ENCODE measurements around the gene MRI1. TPM values are rescaled to one million over a fixed set of nuclear protein-coding genes. Genes with fewer than 3 reads are reported as not detected.

MRI1 gene
- total RNA-seq, 1 experiment from 2014 or later: 29.9 TPM

DNA sequence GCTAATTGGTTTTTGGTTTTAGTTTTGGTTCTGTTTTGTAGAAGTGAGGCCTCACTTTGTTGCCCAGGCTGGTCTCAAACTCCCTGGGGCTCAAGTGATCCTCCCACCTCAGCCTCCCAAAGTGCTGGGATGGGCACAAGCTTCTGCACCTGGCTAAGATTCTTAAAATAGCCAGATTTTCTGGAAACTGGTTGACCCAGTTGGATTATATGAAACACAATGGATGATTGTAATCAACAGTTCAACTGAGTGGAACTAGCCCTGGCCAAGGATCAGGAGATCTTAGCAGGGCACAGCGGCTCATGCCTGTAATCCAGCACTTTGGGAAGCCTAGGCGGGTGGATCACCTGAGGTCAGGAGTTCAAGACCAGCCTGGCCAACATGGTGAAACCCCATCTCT, 29.6 kb upstream of the MRI1 start (continued):
- TF ChIP-seq, protein P1, sequence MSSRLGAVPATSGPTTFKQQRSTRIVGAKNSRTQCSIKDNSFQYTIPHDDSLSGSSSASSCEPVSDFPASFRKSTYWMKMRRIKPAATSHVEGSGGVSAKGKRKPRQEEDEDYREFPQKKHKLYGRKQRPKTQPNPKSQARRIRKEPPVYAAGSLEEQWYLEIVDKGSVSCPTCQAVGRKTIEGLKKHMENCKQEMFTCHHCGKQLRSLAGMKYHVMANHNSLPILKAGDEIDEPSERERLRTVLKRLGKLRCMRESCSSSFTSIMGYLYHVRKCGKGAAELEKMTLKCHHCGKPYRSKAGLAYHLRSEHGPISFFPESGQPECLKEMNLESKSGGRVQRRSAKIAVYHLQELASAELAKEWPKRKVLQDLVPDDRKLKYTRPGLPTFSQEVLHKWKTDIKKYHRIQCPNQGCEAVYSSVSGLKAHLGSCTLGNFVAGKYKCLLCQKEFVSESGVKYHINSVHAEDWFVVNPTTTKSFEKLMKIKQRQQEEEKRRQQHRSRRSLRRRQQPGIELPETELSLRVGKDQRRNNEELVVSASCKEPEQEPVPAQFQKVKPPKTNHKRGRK (CRISPR knock-in tag; IDR thresholded peaks at IDR 0.05; ENCODE audit: borderline replicate concordance): no peak
- TF ChIP-seq ETV6 (CRISPR knock-in tag; IDR thresholded peaks at IDR 0.05) (no peak), GTF2I (CRISPR knock-in tag; conservative IDR thresholded peaks at IDR 0.05) (no peak), RORB (CRISPR knock-in tag; IDR thresholded peaks at IDR 0.05) (no peak), ZNF263 (CRISPR knock-in tag; IDR thresholded peaks at IDR 0.05; ENCODE audit: low read depth) (no peak), TCF7 (CRISPR knock-in tag; IDR thresholded peaks at IDR 0.05; ENCODE audit: low read depth) (no peak), ELF4 (CRISPR knock-in tag; IDR thresholded peaks at IDR 0.05; ENCODE audit: low read depth) (no peak)
- TF ChIP-seq, protein P2, sequence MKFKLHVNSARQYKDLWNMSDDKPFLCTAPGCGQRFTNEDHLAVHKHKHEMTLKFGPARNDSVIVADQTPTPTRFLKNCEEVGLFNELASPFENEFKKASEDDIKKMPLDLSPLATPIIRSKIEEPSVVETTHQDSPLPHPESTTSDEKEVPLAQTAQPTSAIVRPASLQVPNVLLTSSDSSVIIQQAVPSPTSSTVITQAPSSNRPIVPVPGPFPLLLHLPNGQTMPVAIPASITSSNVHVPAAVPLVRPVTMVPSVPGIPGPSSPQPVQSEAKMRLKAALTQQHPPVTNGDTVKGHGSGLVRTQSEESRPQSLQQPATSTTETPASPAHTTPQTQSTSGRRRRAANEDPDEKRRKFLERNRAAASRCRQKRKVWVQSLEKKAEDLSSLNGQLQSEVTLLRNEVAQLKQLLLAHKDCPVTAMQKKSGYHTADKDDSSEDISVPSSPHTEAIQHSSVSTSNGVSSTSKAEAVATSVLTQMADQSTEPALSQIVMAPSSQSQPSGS (CRISPR knock-in tag; IDR thresholded peaks at IDR 0.05; ENCODE audit: borderline replicate concordance, low read depth): no peak
- TF ChIP-seq, protein P3, sequence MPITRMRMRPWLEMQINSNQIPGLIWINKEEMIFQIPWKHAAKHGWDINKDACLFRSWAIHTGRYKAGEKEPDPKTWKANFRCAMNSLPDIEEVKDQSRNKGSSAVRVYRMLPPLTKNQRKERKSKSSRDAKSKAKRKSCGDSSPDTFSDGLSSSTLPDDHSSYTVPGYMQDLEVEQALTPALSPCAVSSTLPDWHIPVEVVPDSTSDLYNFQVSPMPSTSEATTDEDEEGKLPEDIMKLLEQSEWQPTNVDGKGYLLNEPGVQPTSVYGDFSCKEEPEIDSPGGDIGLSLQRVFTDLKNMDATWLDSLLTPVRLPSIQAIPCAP (CRISPR knock-in tag; IDR thresholded peaks at IDR 0.05): no peak
- TF ChIP-seq, protein P4, sequence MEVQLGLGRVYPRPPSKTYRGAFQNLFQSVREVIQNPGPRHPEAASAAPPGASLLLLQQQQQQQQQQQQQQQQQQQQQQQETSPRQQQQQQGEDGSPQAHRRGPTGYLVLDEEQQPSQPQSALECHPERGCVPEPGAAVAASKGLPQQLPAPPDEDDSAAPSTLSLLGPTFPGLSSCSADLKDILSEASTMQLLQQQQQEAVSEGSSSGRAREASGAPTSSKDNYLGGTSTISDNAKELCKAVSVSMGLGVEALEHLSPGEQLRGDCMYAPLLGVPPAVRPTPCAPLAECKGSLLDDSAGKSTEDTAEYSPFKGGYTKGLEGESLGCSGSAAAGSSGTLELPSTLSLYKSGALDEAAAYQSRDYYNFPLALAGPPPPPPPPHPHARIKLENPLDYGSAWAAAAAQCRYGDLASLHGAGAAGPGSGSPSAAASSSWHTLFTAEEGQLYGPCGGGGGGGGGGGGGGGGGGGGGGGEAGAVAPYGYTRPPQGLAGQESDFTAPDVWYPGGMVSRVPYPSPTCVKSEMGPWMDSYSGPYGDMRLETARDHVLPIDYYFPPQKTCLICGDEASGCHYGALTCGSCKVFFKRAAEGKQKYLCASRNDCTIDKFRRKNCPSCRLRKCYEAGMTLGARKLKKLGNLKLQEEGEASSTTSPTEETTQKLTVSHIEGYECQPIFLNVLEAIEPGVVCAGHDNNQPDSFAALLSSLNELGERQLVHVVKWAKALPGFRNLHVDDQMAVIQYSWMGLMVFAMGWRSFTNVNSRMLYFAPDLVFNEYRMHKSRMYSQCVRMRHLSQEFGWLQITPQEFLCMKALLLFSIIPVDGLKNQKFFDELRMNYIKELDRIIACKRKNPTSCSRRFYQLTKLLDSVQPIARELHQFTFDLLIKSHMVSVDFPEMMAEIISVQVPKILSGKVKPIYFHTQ (CRISPR knock-in tag; IDR thresholded peaks at IDR 0.05): no peak

DNA sequence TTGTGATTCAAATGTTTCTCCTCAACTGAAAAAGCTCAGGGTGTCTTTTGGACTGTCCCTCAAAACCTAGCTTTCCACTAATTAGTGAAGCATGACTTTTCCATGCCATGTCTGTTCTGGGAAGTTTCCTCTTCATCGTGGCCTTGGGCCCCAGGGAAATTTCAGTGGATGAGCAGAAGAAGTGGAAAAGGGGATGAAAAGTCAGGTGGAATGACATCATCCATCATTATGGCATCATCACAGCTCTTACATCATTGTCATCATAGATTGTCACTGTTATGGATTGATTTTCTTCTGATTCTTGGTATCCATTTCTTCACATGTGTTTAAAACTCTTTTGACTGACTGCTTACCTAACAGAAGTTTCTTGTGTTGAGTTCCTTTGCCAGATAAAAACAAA, 26.2 kb upstream of the MRI1 start:
- Mint-ChIP-seq H3K4me1 (peaks cover 7% of the 10 kb centered on the region; the same call in 1 of the 2 replicates), H3K27me3 (ENCODE audit: low read depth) (no peaks in the 10 kb centered on the region; the same call in 1 of the 2 replicates), H3K27ac (no peak overlapping the region), H3K36me3 (peaks cover 9% of the 10 kb centered on the region), H3K9me3 (peaks cover 4% of the 10 kb centered on the region), H3K4me3 (no peak overlapping the region)
- ATAC-seq: no peak
- POLR2A ChIA-PET: no interaction called here
- CTCF ChIA-PET: interaction anchor here (2.5 kb wide), 1 partner anchor 10 kb away, joined by 8 read pairs; a partner anchor contains a TSS
- DNase-seq (ENCODE audit: low spot score): no peak
- TF ChIP-seq, protein P5, sequence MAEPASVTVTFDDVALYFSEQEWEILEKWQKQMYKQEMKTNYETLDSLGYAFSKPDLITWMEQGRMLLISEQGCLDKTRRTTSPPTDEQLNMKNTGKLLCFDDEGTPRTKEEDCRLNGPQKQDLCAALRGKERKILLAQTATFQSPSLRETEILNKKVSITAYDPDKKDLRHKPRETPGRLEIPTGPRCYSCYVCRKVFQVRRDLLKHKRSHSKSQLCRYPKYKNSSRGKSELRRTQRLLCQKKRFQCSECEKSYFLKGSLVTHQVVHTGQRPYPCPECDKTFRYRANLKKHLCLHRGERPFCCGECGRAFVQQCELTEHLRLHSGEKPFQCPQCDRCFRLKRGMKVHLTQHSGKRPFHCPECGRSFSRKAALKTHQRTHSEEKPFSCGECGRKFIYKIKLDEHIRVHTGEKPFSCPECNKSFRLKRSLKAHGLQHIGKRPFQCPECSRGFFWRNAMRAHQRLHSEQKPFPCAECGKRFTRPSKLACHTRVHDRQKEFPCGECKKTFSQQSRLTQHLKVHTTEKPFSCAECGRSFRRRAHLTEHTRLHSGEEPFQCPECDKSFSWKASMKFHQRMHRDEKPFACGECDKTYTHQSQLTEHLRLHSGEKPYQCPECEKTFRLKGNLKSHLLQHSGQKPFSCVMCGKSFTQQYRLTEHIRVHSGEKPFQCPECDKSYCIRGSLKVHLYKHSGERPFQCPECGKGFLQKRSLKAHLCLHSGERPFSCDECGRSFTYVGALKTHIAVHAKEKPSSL (CRISPR knock-in tag; conservative IDR thresholded peaks at IDR 0.05): no peak
- TF ChIP-seq CREM (CRISPR knock-in tag; IDR thresholded peaks at IDR 0.05): no peak
- TF ChIP-seq SP1 (CRISPR knock-in tag; conservative IDR thresholded peaks at IDR 0.05): no peak
- TF ChIP-seq ZBTB21 (CRISPR knock-in tag; IDR thresholded peaks at IDR 0.05; ENCODE audit: borderline replicate concordance): no peak
- TF ChIP-seq, protein P6, sequence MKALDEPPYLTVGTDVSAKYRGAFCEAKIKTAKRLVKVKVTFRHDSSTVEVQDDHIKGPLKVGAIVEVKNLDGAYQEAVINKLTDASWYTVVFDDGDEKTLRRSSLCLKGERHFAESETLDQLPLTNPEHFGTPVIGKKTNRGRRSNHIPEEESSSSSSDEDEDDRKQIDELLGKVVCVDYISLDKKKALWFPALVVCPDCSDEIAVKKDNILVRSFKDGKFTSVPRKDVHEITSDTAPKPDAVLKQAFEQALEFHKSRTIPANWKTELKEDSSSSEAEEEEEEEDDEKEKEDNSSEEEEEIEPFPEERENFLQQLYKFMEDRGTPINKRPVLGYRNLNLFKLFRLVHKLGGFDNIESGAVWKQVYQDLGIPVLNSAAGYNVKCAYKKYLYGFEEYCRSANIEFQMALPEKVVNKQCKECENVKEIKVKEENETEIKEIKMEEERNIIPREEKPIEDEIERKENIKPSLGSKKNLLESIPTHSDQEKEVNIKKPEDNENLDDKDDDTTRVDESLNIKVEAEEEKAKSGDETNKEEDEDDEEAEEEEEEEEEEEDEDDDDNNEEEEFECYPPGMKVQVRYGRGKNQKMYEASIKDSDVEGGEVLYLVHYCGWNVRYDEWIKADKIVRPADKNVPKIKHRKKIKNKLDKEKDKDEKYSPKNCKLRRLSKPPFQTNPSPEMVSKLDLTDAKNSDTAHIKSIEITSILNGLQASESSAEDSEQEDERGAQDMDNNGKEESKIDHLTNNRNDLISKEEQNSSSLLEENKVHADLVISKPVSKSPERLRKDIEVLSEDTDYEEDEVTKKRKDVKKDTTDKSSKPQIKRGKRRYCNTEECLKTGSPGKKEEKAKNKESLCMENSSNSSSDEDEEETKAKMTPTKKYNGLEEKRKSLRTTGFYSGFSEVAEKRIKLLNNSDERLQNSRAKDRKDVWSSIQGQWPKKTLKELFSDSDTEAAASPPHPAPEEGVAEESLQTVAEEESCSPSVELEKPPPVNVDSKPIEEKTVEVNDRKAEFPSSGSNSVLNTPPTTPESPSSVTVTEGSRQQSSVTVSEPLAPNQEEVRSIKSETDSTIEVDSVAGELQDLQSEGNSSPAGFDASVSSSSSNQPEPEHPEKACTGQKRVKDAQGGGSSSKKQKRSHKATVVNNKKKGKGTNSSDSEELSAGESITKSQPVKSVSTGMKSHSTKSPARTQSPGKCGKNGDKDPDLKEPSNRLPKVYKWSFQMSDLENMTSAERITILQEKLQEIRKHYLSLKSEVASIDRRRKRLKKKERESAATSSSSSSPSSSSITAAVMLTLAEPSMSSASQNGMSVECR (CRISPR knock-in tag; IDR thresholded peaks at IDR 0.05; ENCODE audit: borderline replicate concordance): no peak
- TF ChIP-seq SMAD4 (CRISPR knock-in tag; IDR thresholded peaks at IDR 0.05): no peak
- TF ChIP-seq, protein P3 (CRISPR knock-in tag; IDR thresholded peaks at IDR 0.05): no peak
- TF ChIP-seq TEAD4 (CRISPR knock-in tag; IDR thresholded peaks at IDR 0.05): no peak
- TF ChIP-seq, protein P7, sequence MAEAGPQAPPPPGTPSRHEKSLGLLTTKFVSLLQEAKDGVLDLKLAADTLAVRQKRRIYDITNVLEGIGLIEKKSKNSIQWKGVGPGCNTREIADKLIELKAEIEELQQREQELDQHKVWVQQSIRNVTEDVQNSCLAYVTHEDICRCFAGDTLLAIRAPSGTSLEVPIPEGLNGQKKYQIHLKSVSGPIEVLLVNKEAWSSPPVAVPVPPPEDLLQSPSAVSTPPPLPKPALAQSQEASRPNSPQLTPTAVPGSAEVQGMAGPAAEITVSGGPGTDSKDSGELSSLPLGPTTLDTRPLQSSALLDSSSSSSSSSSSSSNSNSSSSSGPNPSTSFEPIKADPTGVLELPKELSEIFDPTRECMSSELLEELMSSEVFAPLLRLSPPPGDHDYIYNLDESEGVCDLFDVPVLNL (CRISPR knock-in tag; IDR thresholded peaks at IDR 0.05; ENCODE audit: borderline replicate concordance, low read depth): no peak
- TF ChIP-seq, protein P8, sequence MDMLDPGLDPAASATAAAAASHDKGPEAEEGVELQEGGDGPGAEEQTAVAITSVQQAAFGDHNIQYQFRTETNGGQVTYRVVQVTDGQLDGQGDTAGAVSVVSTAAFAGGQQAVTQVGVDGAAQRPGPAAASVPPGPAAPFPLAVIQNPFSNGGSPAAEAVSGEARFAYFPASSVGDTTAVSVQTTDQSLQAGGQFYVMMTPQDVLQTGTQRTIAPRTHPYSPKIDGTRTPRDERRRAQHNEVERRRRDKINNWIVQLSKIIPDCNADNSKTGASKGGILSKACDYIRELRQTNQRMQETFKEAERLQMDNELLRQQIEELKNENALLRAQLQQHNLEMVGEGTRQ (CRISPR knock-in tag; IDR thresholded peaks at IDR 0.05): no peak
- TF ChIP-seq CBFB (CRISPR knock-in tag; IDR thresholded peaks at IDR 0.05; ENCODE audit: low read depth): no peak
